Stimulated activated CD4-positive, alpha-beta T cell treated with anti-CD3 and anti-CD28 coated beads, TNF-alpha, amount 100 ng/mL, for 1 hour (primary cell): Measurements from ENCODE around the gene NRP2.

ENCODE experiments used
- DNase-seq, 3 donors: peaks; one replicate each; pipeline ENCODE4 v3.0.0-alpha.2; 2020; ENCODE audit warnings: low read depth in 3 of 3, low spot score in 1 of 3

Gene NRP2

DNA sequence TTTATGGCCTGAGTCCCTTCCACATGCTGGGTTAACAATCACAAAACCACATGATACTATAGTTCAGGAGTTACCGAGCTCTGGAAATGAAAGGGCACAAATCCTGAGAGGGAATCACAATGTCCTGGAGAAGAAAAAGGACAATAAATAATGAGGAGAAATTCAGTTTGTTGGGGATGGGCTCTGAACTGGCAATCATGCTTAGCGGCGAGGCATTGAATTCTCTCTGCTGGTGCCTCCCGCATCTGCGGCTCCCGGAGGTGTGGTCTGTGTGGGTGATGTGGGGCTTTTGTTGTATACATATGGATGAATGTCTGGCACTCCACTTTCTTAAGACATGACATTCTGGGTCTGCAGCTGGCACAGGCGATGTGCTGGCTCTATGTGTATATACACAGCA, 46.1 kb downstream of the NRP2 start:
- DNase-seq, result no peak

DNA sequence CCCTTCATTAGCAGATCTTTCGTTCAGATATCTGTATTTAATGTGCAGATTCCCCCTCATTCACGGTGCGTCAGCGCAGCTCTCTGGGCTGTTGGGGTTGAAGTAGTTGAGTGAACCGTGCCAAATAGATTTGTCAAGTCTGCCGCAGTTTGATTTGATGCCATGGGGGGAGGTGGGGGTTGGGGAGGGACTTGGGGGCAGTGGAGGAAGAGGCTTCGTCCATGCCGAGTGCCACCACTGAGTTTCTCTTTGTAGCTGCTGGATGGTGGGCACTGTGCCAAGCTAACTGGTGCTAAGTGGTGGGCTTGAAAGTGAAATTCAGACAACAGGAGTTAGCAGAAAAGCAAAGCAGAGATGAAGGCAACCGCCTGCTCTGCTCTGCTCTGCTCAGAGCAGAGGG, 47.9 kb downstream of the NRP2 start:
- DNase-seq, result no peak

- no peak for DNase-seq
Measured at GRCh38 chr2:205730701-205731582, 48.6 kb downstream of the NRP2 start.

DNA sequence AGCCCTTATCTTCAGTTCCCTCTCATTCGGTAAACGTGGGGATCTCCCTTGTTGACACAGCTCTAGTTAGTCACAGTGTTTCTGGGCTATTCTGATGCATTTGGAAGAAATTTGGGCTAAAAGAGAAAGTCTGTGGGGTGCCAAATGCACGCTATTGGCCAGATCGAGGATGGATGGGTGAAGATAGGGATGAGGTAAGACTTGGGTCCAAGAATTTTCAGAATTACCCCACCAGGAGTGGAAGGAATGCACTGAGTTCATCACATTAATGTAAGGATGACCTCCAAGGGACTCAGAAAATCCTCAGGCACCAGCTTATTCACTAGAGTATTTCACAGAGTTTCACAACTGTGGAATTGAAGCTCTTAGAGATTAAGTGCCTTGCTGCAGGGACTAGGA, 49.3 kb downstream of the NRP2 start:
- DNase-seq, result no peak

DNA sequence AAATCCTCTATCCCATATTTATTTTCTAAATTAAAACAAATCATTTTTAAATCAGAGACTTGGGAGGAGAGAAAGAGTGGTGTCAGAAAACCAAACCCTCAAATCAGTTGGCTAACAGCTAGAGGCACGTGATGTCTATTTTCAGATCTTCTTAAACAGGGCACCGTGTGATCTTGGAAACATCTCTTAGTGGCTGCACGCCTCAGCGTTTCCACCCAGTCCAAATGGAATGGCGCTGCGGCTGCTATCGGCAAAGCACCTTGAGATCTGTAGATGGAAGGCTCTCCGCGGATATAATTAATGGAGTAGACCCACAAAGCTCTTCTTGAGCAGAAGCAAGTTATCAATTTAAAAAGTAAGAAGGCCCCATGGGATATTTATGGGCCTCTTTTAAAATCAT, 50.0 kb downstream of the NRP2 start:
- no peak for DNase-seq

- DNase-seq, result no peak
Measured at GRCh38 chr2:205733082-205733481, 50.8 kb downstream of the NRP2 start.

DNA sequence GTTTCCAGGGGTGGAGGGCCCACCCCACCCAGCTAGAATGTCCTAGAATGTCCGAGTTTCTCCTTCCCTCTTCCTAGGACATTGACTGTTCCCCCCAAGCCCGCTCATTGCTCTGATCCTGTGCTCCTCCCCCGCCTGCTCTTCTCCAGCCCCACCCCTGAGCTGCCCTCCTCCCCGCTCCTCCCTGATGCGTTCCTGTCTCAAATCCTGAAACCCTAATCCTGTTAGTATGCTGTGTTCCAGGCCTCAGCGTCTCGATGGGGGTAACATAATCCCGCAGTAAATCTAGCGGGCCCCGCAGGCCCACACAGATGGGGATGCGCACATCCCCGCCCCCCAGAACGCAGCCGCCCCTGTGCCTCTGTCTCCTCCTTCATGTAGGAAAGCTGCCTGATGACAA, 51.3 kb downstream of the NRP2 start:
- DNase-seq, result no peak

DNA sequence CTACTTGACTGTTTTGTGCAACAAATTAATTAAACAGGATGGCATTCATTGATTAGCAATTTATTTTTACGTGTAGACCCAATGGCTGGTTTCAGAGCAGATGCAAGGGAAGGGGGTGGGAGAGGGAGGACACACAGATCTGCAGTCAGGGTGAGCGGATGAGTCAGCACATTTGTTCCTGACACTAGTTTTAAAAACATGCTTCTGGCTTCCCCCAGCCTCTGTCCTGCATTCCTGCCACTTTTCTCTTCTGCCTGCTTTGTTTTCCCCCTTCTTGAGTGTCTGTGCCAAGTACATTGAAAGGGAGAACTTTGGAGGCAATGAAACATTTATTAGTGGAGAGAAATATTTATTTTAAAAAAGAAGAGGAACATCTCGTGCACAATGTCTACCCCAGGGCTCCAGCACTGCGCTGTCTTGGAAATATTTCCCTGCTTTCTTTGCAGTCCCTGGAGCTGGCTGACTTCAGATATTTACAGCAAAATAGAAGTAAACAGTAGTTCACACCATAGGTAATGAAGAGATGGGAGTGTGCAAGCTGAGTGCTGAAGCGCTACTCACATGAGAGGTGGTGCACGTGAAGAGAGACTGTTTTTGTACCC, 52.2 kb downstream of the NRP2 start:
- no peak for DNase-seq

DNA sequence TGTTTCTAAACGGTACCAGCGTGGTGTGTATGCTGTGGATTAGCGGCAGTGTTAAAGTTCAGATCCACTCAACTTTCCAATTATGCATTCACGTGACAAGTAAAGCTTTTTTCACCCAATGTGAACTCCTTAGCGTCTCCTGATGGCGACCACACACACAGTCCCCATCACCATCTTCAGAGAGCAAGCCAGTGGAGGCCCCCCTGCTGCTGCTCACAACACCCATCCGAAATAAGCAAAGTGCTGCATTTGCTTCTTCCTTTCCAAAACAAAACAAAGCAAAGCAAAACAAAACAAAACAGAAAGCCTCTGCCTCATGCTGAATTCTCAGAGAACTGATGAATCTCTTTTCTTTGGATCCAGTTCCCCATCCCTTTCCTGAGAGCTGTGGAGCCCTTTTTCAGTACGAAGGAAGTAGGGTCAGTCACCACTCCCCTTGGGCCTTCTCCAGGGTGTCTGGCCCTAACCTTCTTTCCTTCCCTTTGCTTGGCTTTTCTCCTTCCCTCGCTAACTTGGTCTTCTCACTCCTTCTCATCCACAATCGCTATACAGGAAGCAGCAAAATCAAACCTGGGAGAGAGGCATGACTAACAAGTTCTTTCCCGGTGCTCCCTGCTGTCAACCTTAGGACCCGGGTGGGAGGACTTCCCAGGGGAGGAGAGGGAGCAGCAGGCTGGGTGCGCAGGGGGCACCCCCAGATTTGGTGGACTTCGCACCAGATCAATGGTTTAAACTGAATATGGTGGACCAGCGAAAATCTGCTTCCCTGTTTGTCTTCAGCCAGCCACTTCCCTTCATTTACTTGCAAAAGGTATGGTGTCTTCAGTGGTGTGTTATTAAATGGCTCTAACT, 56.0 kb downstream of the NRP2 start:
- no peak for DNase-seq

- no peak for DNase-seq
Measured at GRCh38 chr2:205739620-205740019, 57.3 kb downstream of the NRP2 start.

DNA sequence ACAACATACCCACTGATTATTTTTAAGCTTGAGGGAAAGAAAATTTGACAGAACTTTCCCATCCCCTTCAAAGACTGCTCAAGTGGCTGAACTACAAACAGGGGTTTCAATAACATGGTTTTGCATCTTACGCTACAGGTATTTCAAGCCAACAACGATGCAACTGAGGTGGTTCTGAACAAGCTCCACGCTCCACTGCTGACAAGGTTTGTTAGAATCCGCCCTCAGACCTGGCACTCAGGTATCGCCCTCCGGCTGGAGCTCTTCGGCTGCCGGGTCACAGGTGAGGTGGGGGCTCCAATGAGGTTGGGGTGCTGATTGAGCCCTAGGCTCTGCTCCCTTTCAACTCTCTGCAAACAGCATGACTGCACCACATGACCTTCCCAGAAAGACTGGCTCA, 58.1 kb downstream of the NRP2 start:
- DNase-seq, result no peak

- no peak for DNase-seq
Measured at GRCh38 chr2:205741256-205741978, 59.1 kb downstream of the NRP2 start.

- no peak for DNase-seq
Measured at GRCh38 chr2:205743137-205743536, 60.8 kb downstream of the NRP2 start.

DNA sequence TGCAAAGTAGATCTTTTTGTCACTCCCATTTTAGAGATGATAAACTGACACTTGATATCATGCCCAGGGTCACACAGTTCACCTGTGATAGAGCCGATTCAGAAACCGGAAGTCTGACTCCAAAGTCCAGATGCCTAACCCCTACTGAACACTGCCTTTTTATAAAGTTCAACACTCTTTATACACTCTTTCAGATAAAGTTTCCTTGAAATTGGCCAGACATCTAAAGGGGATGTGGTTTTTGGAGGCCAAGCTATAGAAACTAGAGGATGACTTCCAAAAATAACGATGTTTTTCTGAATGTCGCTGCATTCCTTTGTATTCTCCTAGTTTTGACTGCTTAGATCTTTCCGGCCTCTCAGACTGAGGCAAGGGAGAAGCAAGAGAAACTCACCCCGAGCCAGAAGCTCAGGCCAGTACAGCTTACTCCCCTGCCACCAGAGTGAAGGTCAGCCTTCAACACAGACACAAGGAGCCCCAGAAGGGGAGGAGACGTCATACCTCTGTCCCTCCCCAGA, 61.8 kb downstream of the NRP2 start:
- no peak for DNase-seq

DNA sequence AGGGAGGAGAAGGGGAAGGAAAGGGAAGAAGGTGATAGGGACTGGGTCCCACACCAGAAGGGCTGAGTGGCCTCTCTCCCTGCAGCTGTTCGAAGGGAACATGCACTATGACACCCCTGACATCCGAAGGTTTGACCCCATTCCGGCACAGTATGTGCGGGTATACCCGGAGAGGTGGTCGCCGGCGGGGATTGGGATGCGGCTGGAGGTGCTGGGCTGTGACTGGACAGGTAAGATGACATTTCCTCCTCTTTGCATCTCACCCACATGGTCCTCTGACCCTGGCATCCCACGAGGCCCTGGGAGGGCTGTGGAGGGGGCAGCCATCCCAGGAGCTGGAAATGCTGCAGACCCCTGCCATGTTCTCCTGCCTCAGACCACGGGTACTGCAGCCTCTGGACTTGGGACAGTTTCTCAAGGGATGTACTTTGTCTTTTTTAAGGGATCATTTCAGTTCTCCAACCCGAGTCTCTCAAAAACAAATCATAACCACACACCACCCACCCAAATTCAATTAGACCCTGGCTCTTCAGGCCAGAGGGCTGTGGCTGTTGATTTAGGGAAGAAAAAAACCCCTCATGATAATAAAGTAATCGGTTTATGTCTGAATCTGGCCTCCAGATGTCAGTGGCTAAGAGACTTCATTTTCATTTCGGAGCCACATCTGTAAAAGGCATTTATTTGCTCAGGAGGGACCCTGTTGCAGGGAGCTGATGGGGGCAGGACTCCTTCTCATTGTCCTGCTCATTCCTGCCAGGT, 63.5 kb downstream of the NRP2 start:
- no peak for DNase-seq

DNA sequence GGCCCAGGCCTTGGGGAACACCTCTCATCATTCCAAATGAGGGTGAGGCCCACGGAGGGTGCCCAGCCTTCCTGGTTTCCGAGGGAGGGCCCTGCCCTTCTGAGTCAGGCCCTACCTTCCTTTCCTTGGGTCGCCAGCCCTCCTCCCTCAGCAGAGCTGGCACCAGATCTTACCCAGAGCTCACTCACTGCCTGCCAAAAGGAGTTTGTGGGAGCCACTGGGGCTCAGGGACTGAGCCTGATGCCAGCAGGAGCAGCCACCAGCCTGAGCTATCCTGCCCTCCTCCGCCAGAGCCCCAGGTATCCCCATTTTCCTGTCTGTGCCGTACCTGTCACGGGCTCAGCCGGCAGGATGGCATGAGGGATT, 64.1 kb downstream of the NRP2 start:
- DNase-seq, result no peak

DNA sequence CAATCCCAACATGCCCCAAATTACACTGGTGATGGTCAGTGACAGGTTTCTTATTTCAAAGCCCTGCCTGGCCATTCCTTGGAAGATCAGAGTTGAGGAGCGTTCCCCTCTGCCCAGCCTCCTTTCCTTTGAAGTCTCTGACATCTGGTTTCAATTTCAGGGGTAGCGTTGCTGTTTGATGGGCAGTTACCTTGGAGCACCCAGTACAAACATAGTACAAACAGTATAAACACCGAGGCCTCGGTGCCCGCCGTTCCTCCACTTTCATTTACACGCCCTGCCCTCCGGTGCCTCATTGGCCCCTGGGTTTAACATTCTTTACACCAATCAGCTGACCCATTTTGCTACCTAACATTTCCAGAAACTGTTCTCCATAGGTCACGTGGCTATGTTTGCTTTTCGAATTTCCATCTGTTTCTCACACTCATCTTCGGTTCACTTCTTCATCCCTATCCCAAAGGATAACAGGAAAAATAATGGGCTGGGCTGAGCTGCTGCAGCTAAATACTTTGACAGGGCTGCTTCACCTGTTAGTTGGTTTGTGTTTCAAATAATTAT, 65.6 kb downstream of the NRP2 start:
- no peak for DNase-seq

GRCh38 chr2:205748639-205749038, 66.3 kb downstream of the NRP2 start:
- DNase-seq, result no peak

DNA sequence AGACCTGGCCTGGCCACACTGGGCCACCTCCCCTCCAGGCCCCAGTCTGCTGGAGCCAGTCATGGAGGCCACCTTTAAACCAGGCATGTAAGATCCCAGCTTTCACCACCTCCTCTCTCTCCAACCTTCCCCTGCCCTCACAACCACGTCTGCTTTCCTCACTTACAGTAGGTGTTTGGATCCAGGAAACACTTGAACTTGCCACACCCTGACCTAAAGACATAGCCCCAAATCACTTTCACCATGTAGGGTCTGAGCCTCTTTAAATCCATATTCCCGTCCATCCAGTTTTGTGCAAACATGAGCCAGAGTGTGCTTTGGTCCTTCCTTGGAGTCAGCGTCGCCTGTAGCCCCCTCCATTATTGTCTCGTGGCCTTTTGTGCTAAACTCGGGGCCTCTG, 66.8 kb downstream of the NRP2 start:
- no peak for DNase-seq

- DNase-seq, result no peak
Measured at GRCh38 chr2:205750797-205751196, 68.5 kb downstream of the NRP2 start.
